Measurements from ENCODE around the gene NLGN1. TPM values are rescaled to one million over a fixed set of nuclear protein-coding genes. Genes with fewer than 3 reads are reported as not detected.

Gene NLGN1
- total RNA-seq, 3 donors from 2014 or later = 4.4 to 12.3 (median 6.9) TPM

GRCh38 chr3:173983343-173983742 is 585.8 kb downstream of the NLGN1 start:
- intact Hi-C loops (cut with DNase I; ENCODE audit: low total_unique reads) = no loop called here
- no peaks in the 10 kb centered on the region for H3K4me1 ChIP-seq
- no peaks in the 10 kb centered on the region for H3K27me3 ChIP-seq
- H3K4me3 ChIP-seq = no peak overlapping the region
- H3K27ac ChIP-seq = no peak overlapping the region
- H3K9me3 ChIP-seq = no peaks in the 10 kb centered on the region
- no peak for DNase-seq (ENCODE audit: low spot score in 2 of 2)
- TF ChIP-seq POLR2A (IDR thresholded peaks at IDR 0.05) (no peak), CTCF (IDR thresholded peaks at IDR 0.05) (no peak), POLR2AphosphoS5 (IDR thresholded peaks at IDR 0.05) (no peak)
- no peaks in the 10 kb centered on the region for H3K36me3 ChIP-seq

- TF ChIP-seq POLR2A (IDR thresholded peaks at IDR 0.05) (no peak), CTCF (IDR thresholded peaks at IDR 0.05) (no peak)
Measured at GRCh38 chr3:173986861-173987410, 589.4 kb downstream of the NLGN1 start.

GRCh38 chr3:173988909-173989308 is 591.4 kb downstream of the NLGN1 start:
- no peaks in the 10 kb centered on the region for H3K27me3 ChIP-seq
- TF ChIP-seq POLR2A (IDR thresholded peaks at IDR 0.05) (no peak), POLR2AphosphoS5 (IDR thresholded peaks at IDR 0.05) (no peak), CTCF (IDR thresholded peaks at IDR 0.05) (no peak)
- H3K4me1 ChIP-seq = no peaks in the 10 kb centered on the region
- intact Hi-C loops (cut with DNase I; ENCODE audit: low total_unique reads) = no loop called here
- no peak overlapping the region for H3K4me3 ChIP-seq
- DNase-seq (ENCODE audit: low spot score in 2 of 2) = no peak
- H3K27ac ChIP-seq = no peak overlapping the region
- no peaks in the 10 kb centered on the region for H3K36me3 ChIP-seq
- H3K9me3 ChIP-seq = no peaks in the 10 kb centered on the region

More at GRCh38 chr3:173986861-173987410, 589.4 kb downstream of the NLGN1 start:
- intact Hi-C loops (cut with DNase I; ENCODE audit: low total_unique reads) = no loop called here
- H3K4me3 ChIP-seq = no peak overlapping the region
- no peaks in the 10 kb centered on the region for H3K4me1 ChIP-seq
- no peak for DNase-seq (ENCODE audit: low spot score in 2 of 2)
- no peaks in the 10 kb centered on the region for H3K9me3 ChIP-seq
- H3K27me3 ChIP-seq = no peaks in the 10 kb centered on the region
- H3K36me3 ChIP-seq = no peaks in the 10 kb centered on the region
- H3K27ac ChIP-seq = no peak overlapping the region

GRCh38 chr3:173992416-173992815 is 594.9 kb downstream of the NLGN1 start:
- intact Hi-C loops (cut with DNase I; ENCODE audit: low total_unique reads) = no loop called here
- Histone ChIP-seq H3K27me3 (no peaks in the 10 kb centered on the region), H3K36me3 (no peaks in the 10 kb centered on the region), H3K9me3 (no peaks in the 10 kb centered on the region), H3K4me3 (no peak overlapping the region), H3K27ac (no peak overlapping the region), H3K4me1 (no peaks in the 10 kb centered on the region)
- TF ChIP-seq POLR2A (IDR thresholded peaks at IDR 0.05) = no peak
- DNase-seq (ENCODE audit: low spot score in 2 of 2) = no peak

GRCh38 chr3:173993299-173993698 is 595.8 kb downstream of the NLGN1 start:
- H3K9me3 ChIP-seq = no peaks in the 10 kb centered on the region
- H3K4me1 ChIP-seq = no peaks in the 10 kb centered on the region
- no peak overlapping the region for H3K4me3 ChIP-seq
- intact Hi-C loops (cut with DNase I; ENCODE audit: low total_unique reads) = no loop called here
- H3K27me3 ChIP-seq = no peaks in the 10 kb centered on the region
- H3K36me3 ChIP-seq = no peaks in the 10 kb centered on the region
- no peak for DNase-seq (ENCODE audit: low spot score in 2 of 2)
- H3K27ac ChIP-seq = no peak overlapping the region
- no peak for TF ChIP-seq CTCF (IDR thresholded peaks at IDR 0.05)
- TF ChIP-seq POLR2A (IDR thresholded peaks at IDR 0.05) = no peak
- no peak for TF ChIP-seq POLR2AphosphoS5 (IDR thresholded peaks at IDR 0.05)

GRCh38 chr3:174000675-174001074 is 603.1 kb downstream of the NLGN1 start:
- intact Hi-C loops (cut with DNase I; ENCODE audit: low total_unique reads) = no loop called here
- Histone ChIP-seq H3K9me3 (no peaks in the 10 kb centered on the region), H3K27me3 (no peaks in the 10 kb centered on the region), H3K4me3 (no peak overlapping the region), H3K27ac (no peak overlapping the region), H3K4me1 (no peaks in the 10 kb centered on the region), H3K36me3 (no peaks in the 10 kb centered on the region)
- TF ChIP-seq CTCF (IDR thresholded peaks at IDR 0.05) (no peak), POLR2AphosphoS5 (IDR thresholded peaks at IDR 0.05) (no peak), POLR2A (IDR thresholded peaks at IDR 0.05) (no peak)
- DNase-seq (ENCODE audit: low spot score in 2 of 2) = no peak
